HepG2 (cell line): ENCODE data around the gene QRSL1. TPM values are rescaled to one million over a fixed set of nuclear protein-coding genes. Genes with fewer than 3 reads are reported as not detected.

Experiments used
- ATAC-seq: fragments of 200-7000 bp; cut with Tn5 transposase; 3 replicates; pipeline ENCODE4 v1.9.1; 2020; ENCODE audit warnings: mild to moderate bottlenecking, moderate library complexity
- BruUV-seq: library from RNA; stranded (reverse); fragments of 400-500 nt; replicated peaks from 2 replicates; lab custom pipeline; 2021; lab: Mats Ljungman, UMichigan
- CTCF ChIA-PET: fragments of 300-600 bp; formaldehyde crosslinking; extraction: SDS; loops from one replicate; lab custom pipeline; 2021; ENCODE audit warnings: low total read pairs, inconsistent platforms, low intra/inter-chr PET ratio; lab: Yijun Ruan, JAX
- POLR2A ChIA-PET: fragments of 350-600 bp; sonication (Branson Sonifier 250); formaldehyde crosslinking; loops from one replicate; lab custom pipeline; 2020; ENCODE audit warnings: antibody characterized with exemption, inconsistent platforms; lab: Yijun Ruan, JAX
- DNase-seq: peaks from one replicate; pipeline ENCODE4 v3.0.0-alpha.2; 2015; ENCODE audit warnings: low spot score
- FAIRE-seq: peaks from 3 replicates; lab custom pipeline; 2011; peaks lifted over from hg19 to GRCh38; lab: Jason Lieb, UNC
- H2AFZ ChIP-seq: one replicate; pipeline ENCODE4 v1.6.1; 2011; ENCODE audit warnings: low read length, inconsistent platforms
- H3K27ac ChIP-seq: fragments of 300-600 bp; 3 replicates; pipeline ENCODE4 v1.8.0; 2011; ENCODE audit warnings: mixed run types, mild to moderate bottlenecking, mixed read lengths, low read length, inconsistent platforms; ENCODE audit not compliant: insufficient read depth; ENCODE audit errors: extremely low read length
- H3K27me3 ChIP-seq, 2 experiments: fragments of 200-600 bp in 1 of 2; 2 replicates in 1 of 2; 3 replicates in 1 of 2; pipeline versions ENCODE4 v1.6.0 to v1.8.0; 2011; ENCODE audit warnings: low read length in 2 of 2, mild to moderate bottlenecking in 2 of 2, moderate library complexity in 2 of 2, inconsistent platforms in 1 of 2; ENCODE audit not compliant: insufficient read depth in 2 of 2, control insufficient read depth in 1 of 2
- H3K36me3 ChIP-seq, 2 experiments: fragments of 200-600 bp in 1 of 2; replicated peaks in 1 of 2; 2 replicates in 1 of 2; 3 replicates in 1 of 2; pipeline versions ENCODE4 v1.5.1 to v1.8.0; 2011; ENCODE audit warnings: low read length in 2 of 2, inconsistent platforms in 1 of 2; ENCODE audit not compliant: insufficient read depth in 2 of 2, control insufficient read depth in 1 of 2
- H3K4me1 ChIP-seq: 2 replicates; pipeline ENCODE4 v1.5.1; 2012; ENCODE audit warnings: low read length, inconsistent platforms; ENCODE audit not compliant: insufficient read depth
- H3K4me2 ChIP-seq: 2 replicates; pipeline ENCODE4 v1.6.0; 2011; ENCODE audit warnings: low read depth, low read length, inconsistent platforms
- H3K4me3 ChIP-seq, 3 experiments: fragments of 200-600 bp in 1 of 3; sonication (generic), shearing (Covaris generic) in 1 of 3; replicated peaks in 1 of 3; 2 replicates each; pipeline ENCODE4 v1.5.1; 2011 to 2016; ENCODE audit warnings: low read length in 3 of 3, inconsistent platforms in 2 of 3, low read depth in 2 of 3, mild to moderate bottlenecking in 2 of 3, control low read depth in 1 of 3, mixed read lengths in 1 of 3; ENCODE audit not compliant: insufficient read depth in 1 of 3
- H3K79me2 ChIP-seq: one replicate; pipeline ENCODE4 v1.6.1; 2011; ENCODE audit warnings: low read length, inconsistent platforms; ENCODE audit not compliant: insufficient read depth
- H3K9ac ChIP-seq: 2 replicates; pipeline ENCODE4 v1.6.0; 2011; ENCODE audit warnings: mild to moderate bottlenecking, low read depth, low read length, inconsistent platforms; ENCODE audit not compliant: insufficient read depth
- H3K9me3 ChIP-seq: 2 replicates; pipeline ENCODE4 v1.5.1; 2012; ENCODE audit warnings: mild to moderate bottlenecking, low read length
- H4K20me1 ChIP-seq: 2 replicates; pipeline ENCODE4 v1.6.0; 2011; ENCODE audit warnings: inconsistent platforms, mild to moderate bottlenecking, low read length, moderate library complexity; ENCODE audit not compliant: insufficient read depth
- CBFB ChIP-seq: sonication (generic); formaldehyde crosslinking; IDR thresholded peaks from 2 replicates; pipeline ENCODE4 v1.4.0; 2020; ENCODE audit warnings: missing genetic modification reagents
- DNMT3B ChIP-seq: conservative IDR thresholded peaks from 2 replicates; pipeline ENCODE4 v1.6.1; 2016; ENCODE audit warnings: missing biosample characterization, control low read depth
- KLF13 ChIP-seq: sonication (generic); formaldehyde crosslinking; IDR thresholded peaks from 2 replicates; pipeline ENCODE4 v1.4.0; 2020; ENCODE audit warnings: mild to moderate bottlenecking, missing genetic modification reagents
- MTF1 ChIP-seq: sonication (generic); formaldehyde crosslinking; IDR thresholded peaks from 2 replicates; pipeline ENCODE4 v1.5.0; 2020; ENCODE audit warnings: missing genetic modification reagents
- POLR2G ChIP-seq: fragments of 200-400 bp; formaldehyde crosslinking; IDR thresholded peaks from 2 replicates; pipeline ENCODE4 v1.6.1; 2018; ENCODE audit warnings: mild to moderate bottlenecking, low read depth, low read length, moderate library complexity
- SNRNP70 ChIP-seq: fragments of 200-400 bp; formaldehyde crosslinking; IDR thresholded peaks from 2 replicates; pipeline ENCODE4 v1.6.1; 2017; ENCODE audit warnings: mild to moderate bottlenecking, low read depth, low read length, moderate library complexity
- SP140L ChIP-seq: sonication (generic); formaldehyde crosslinking; IDR thresholded peaks from 2 replicates; pipeline ENCODE4 v1.4.0; 2020; ENCODE audit warnings: missing genetic modification reagents, borderline replicate concordance
- UBTF ChIP-seq: sonication (generic); formaldehyde crosslinking; IDR thresholded peaks from 2 replicates; pipeline ENCODE4 v1.4.0; 2020; ENCODE audit warnings: mild to moderate bottlenecking, missing genetic modification reagents
- ZBTB38 ChIP-seq: sonication (generic); formaldehyde crosslinking; IDR thresholded peaks from 2 replicates; pipeline ENCODE4 v1.5.1; 2020; ENCODE audit warnings: mild to moderate bottlenecking, missing genetic modification reagents
- ZGPAT ChIP-seq: IDR thresholded peaks from 2 replicates; pipeline ENCODE4 v1.6.1; 2016; ENCODE audit warnings: mild to moderate bottlenecking
- ZNF546 ChIP-seq: sonication (generic); formaldehyde crosslinking; conservative IDR thresholded peaks from 2 replicates; pipeline ENCODE4 v1.8.1; 2023; ENCODE audit warnings: mild to moderate bottlenecking, missing genetic modification reagents
- ZNF615 ChIP-seq: sonication (generic); formaldehyde crosslinking; IDR thresholded peaks from 2 replicates; pipeline ENCODE4 v1.5.0; 2020; ENCODE audit warnings: mild to moderate bottlenecking, missing genetic modification reagents, borderline replicate concordance
- ZNF720 ChIP-seq: sonication (generic); formaldehyde crosslinking; IDR thresholded peaks from 2 replicates; pipeline ENCODE4 v1.4.0; 2020; ENCODE audit warnings: missing genetic modification reagents
- WGBS: methylation state at CpG from one replicate; pipeline ENCODE4 v1.1.6; 2017; ENCODE audit warnings: low lambda C conversion rate; 5-methylcytosine and 5-hydroxymethylcytosine counted together
- in situ Hi-C: cut with HindIII; loops from 2 replicates; pipeline ENCODE4 v1.10.0; 2017; ENCODE audit warnings: low pct_unique_long_range_greater_than_20kb; ENCODE audit not compliant: extremely low pct_ligation_motif_present
- intact Hi-C: fragments of 100-400 bp; cut with micrococcal nuclease; formaldehyde crosslinking; loops from one replicate; pipeline ENCODE4 v1.10.0; 2022; ENCODE audit not compliant: unreplicated experiment
- polyA plus RNA-seq, 8 experiments: library from polyadenylated mRNA; depleted of rRNA in 3 of 8; stranded (reverse) in 7 of 8; unstranded in 1 of 8; fragments of >200 nt; fragmentation: Illumina TruSeq in 4 of 8; extraction: Trizol in 4 of 8; gene quantifications; 2 replicates each; pipeline versions ENCODE4 v1.2.1 to v1.2.3, GENCODE V29; 2011 to 2016; ENCODE audit warnings: low read depth in 4 of 8, missing spikeins in 1 of 8, mixed read lengths in 1 of 8; ENCODE audit not compliant: insufficient read depth in 1 of 8
- total RNA-seq, 5 experiments: library from RNA; depleted of rRNA; stranded (reverse); fragments of >200 nt; fragmentation: Illumina TruSeq; extraction: Trizol; gene quantifications; 2 replicates each; pipeline ENCODE4 v1.2.3, GENCODE V29; 2016; ENCODE audit warnings: low read depth in 1 of 5
- TF ChIP-seq, protein P1 (sequence below): sonication (generic); formaldehyde crosslinking; IDR thresholded peaks from 2 replicates; pipeline ENCODE4 v1.5.0; 2020; ENCODE audit warnings: missing genetic modification reagents
- TF ChIP-seq, protein P2 (sequence below): IDR thresholded peaks from 2 replicates; pipeline ENCODE4 v1.6.1; 2018; ENCODE audit warnings: missing genetic modification reagents
- TF ChIP-seq, protein P3 (sequence below): sonication (generic); formaldehyde crosslinking; IDR thresholded peaks from 2 replicates; pipeline ENCODE4 v1.4.0; 2020; ENCODE audit warnings: missing genetic modification reagents

Gene QRSL1
- total and polyA plus RNA-seq, 2 of the 13 experiments (the other 11 are each of a cell fraction or from before 2014, with no cell fraction given): 8.2 to 22.3 TPM

- TF ChIP-seq, protein P1, sequence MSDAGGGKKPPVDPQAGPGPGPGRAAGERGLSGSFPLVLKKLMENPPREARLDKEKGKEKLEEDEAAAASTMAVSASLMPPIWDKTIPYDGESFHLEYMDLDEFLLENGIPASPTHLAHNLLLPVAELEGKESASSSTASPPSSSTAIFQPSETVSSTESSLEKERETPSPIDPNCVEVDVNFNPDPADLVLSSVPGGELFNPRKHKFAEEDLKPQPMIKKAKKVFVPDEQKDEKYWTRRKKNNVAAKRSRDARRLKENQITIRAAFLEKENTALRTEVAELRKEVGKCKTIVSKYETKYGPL (CRISPR knock-in tag): 0 out of 2 replicates have a peak, but pooled peaks have one; percentile 49
- TF ChIP-seq ZBTB38 (CRISPR knock-in tag) (0 out of 2 replicates have a peak, but pooled peaks have one; percentile 21), POLR2G (peak; percentile 77; the same call in 1 of the 2 replicates)
Observed at GRCh38 chr6:106629103-106629858, at the start of gene QRSL1, which contains the start of gene RTN4IP1 (continued).

- POLR2A ChIA-PET: no interaction called here
- no peaks in the 10 kb centered on the region for H3K4me1 ChIP-seq
- H3K4me3 ChIP-seq: no peak overlapping the region
- in situ Hi-C loops: no loop called here
- no peaks in the 10 kb centered on the region for H3K27me3 ChIP-seq
- FAIRE-seq: no peak
- no peaks in the 10 kb centered on the region for H3K79me2 ChIP-seq
- H3K36me3 ChIP-seq: peaks cover 0 to 13% of the 10 kb centered on the region in 2 experiments; a peak in 3 of 5 replicates
- 100% methylated on average over 1 of the region's 1 CpG for WGBS
- no peak overlapping the region for H2AFZ ChIP-seq
- intact Hi-C loops: no loop called here
- no peak for DNase-seq
- H3K27ac ChIP-seq: no peak overlapping the region
- H4K20me1 ChIP-seq: no peaks in the 10 kb centered on the region
- CTCF ChIA-PET: no interaction called here
- no peak for ATAC-seq
- H3K9me3 ChIP-seq: no peaks in the 10 kb centered on the region
- no peak overlapping the region for H3K9ac ChIP-seq
- H3K4me2 ChIP-seq: no peak overlapping the region
- no TSS peak for BruUV-seq
- TF ChIP-seq ZGPAT (no peak), SNRNP70 (no peak), ZNF546 (no peak), SP140L (CRISPR knock-in tag) (no peak), DNMT3B (CRISPR knock-in tag) (no peak), CBFB (CRISPR knock-in tag) (no peak), ZNF720 (CRISPR knock-in tag) (no peak), UBTF (CRISPR knock-in tag) (no peak), MTF1 (CRISPR knock-in tag) (no peak), KLF13 (CRISPR knock-in tag) (no peak), ZNF615 (CRISPR knock-in tag) (no peak)
- TF ChIP-seq, protein P2, sequence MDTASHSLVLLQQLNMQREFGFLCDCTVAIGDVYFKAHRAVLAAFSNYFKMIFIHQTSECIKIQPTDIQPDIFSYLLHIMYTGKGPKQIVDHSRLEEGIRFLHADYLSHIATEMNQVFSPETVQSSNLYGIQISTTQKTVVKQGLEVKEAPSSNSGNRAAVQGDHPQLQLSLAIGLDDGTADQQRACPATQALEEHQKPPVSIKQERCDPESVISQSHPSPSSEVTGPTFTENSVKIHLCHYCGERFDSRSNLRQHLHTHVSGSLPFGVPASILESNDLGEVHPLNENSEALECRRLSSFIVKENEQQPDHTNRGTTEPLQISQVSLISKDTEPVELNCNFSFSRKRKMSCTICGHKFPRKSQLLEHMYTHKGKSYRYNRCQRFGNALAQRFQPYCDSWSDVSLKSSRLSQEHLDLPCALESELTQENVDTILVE: no peak
- TF ChIP-seq, protein P3, sequence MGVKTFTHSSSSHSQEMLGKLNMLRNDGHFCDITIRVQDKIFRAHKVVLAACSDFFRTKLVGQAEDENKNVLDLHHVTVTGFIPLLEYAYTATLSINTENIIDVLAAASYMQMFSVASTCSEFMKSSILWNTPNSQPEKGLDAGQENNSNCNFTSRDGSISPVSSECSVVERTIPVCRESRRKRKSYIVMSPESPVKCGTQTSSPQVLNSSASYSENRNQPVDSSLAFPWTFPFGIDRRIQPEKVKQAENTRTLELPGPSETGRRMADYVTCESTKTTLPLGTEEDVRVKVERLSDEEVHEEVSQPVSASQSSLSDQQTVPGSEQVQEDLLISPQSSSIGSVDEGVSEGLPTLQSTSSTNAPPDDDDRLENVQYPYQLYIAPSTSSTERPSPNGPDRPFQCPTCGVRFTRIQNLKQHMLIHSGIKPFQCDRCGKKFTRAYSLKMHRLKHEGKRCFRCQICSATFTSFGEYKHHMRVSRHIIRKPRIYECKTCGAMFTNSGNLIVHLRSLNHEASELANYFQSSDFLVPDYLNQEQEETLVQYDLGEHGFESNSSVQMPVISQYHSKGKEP (CRISPR knock-in tag): no peak
Observed at GRCh38 chr6:106581468-106581867, 47.9 kb upstream of the QRSL1 start.
